Measurements from ENCODE around the gene PPP1R36. TPM values are rescaled to one million over a fixed set of nuclear protein-coding genes. Genes with fewer than 3 reads are reported as not detected.

Gene PPP1R36
- total and polyA plus RNA-seq, 2 of the 13 experiments (the other 11 are each of a cell fraction or from before 2014, with no cell fraction given) = 0.11 to 0.17 TPM

DNA sequence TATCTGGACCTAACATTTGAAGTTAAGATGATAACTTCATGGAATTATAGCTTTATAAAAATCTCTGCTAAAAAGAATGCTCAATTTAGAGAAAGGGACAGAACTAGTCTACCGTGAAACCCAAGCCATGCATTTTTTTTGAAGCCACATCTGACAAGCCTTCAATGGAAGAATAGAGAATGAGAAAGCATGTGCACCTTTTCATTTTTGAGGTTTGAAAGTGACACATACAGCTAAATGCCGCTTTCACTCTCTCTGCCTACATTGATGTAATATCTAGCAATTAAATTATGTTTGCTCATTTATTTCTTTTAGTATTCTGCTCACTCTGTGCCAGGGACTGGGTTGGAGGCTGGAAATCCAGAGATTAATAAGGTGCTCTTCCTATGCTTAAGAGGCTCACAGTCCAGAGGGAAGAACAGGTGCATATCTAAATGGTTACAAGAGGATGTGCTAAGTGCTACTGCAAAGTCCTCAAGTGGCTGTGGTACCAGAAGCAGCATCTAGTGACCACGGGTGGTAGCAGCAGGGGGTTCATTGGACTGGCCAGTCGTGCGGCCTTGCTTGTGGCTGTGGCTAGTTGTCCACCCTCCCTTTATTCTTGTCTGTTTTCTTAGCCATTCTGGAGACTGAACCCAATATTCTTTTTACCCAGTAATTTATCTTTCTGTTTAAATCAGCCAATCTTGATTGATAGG lies 60.4 kb downstream of the PPP1R36 start:
- BruUV-seq (replicated peaks) = no TSS peak
- CTCF ChIA-PET (ENCODE audit: low intra/inter-chr PET ratio, low total read pairs) = no interaction called here
- H3K9ac ChIP-seq (ENCODE audit: insufficient read depth, low read depth, low read length) = no peak overlapping the region
- no peak for FAIRE-seq
- TF ChIP-seq ZBTB26 (CRISPR knock-in tag; IDR thresholded peaks at IDR 0.05; ENCODE audit: borderline replicate concordance) (no peak), HDAC6 (IDR thresholded peaks at IDR 0.05; ENCODE audit: low read depth, low read length) (no peak), RFXANK (CRISPR knock-in tag; IDR thresholded peaks at IDR 0.05) (no peak), ZNF577 (CRISPR knock-in tag; IDR thresholded peaks at IDR 0.05; ENCODE audit: borderline replicate concordance, low read depth) (no peak), ZNF3 (CRISPR knock-in tag; IDR thresholded peaks at IDR 0.05) (no peak), NAIF1 (CRISPR knock-in tag; IDR thresholded peaks at IDR 0.05; ENCODE audit: borderline replicate concordance) (no peak), ZBTB8A (CRISPR knock-in tag; IDR thresholded peaks at IDR 0.05; ENCODE audit: borderline replicate concordance, low read depth) (no peak), HMGXB3 (CRISPR knock-in tag; IDR thresholded peaks at IDR 0.05; ENCODE audit: borderline replicate concordance) (no peak), GPBP1L1 (CRISPR knock-in tag; IDR thresholded peaks at IDR 0.05) (no peak), ZNF333 (CRISPR knock-in tag; IDR thresholded peaks at IDR 0.05; ENCODE audit: borderline replicate concordance) (no peak)
- TF ChIP-seq, protein P1, sequence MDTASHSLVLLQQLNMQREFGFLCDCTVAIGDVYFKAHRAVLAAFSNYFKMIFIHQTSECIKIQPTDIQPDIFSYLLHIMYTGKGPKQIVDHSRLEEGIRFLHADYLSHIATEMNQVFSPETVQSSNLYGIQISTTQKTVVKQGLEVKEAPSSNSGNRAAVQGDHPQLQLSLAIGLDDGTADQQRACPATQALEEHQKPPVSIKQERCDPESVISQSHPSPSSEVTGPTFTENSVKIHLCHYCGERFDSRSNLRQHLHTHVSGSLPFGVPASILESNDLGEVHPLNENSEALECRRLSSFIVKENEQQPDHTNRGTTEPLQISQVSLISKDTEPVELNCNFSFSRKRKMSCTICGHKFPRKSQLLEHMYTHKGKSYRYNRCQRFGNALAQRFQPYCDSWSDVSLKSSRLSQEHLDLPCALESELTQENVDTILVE (CRISPR knock-in tag; IDR thresholded peaks at IDR 0.05) = no peak
- TF ChIP-seq, protein P2, sequence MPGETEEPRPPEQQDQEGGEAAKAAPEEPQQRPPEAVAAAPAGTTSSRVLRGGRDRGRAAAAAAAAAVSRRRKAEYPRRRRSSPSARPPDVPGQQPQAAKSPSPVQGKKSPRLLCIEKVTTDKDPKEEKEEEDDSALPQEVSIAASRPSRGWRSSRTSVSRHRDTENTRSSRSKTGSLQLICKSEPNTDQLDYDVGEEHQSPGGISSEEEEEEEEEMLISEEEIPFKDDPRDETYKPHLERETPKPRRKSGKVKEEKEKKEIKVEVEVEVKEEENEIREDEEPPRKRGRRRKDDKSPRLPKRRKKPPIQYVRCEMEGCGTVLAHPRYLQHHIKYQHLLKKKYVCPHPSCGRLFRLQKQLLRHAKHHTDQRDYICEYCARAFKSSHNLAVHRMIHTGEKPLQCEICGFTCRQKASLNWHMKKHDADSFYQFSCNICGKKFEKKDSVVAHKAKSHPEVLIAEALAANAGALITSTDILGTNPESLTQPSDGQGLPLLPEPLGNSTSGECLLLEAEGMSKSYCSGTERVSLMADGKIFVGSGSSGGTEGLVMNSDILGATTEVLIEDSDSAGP (CRISPR knock-in tag; IDR thresholded peaks at IDR 0.05; ENCODE audit: borderline replicate concordance) = no peak
- no peak overlapping the region for H3K27ac ChIP-seq (ENCODE audit: extremely low read length, insufficient read depth, low read length)
- no peaks in the 10 kb centered on the region for H3K9me3 ChIP-seq (ENCODE audit: low read length)
- no peak overlapping the region for H3K4me2 ChIP-seq (ENCODE audit: low read depth, low read length)
- intact Hi-C loops (cut with micrococcal nuclease; ENCODE audit: unreplicated experiment) = no loop called here
- H3K4me1 ChIP-seq (ENCODE audit: insufficient read depth, low read length) = peaks cover 24% of the 10 kb centered on the region
- POLR2A ChIA-PET = no interaction called here
- H2AFZ ChIP-seq (ENCODE audit: low read length) = no peak overlapping the region
- H3K4me3 ChIP-seq (replicated peaks in 1 of 3; ENCODE audit: insufficient read depth in 1 of 3, low read depth in 2 of 3, low read length in 3 of 3) = no peak overlapping the region
- 47% methylated on average over 4 of the region's 5 CpGs for WGBS (ENCODE audit: low lambda C conversion rate)
- H4K20me1 ChIP-seq (ENCODE audit: insufficient read depth, low read length) = no peaks in the 10 kb centered on the region
- no peaks in the 10 kb centered on the region for H3K36me3 ChIP-seq (replicated peaks in 1 of 2; ENCODE audit: control insufficient read depth in 1 of 2, insufficient read depth in 2 of 2, low read length in 2 of 2)
- in situ Hi-C loops (cut with HindIII; ENCODE audit: extremely low pct_ligation_motif_present, low pct_unique_long_range_greater_than_20kb) = no loop called here
- 0 out of 5 replicates have a peak, but pooled peaks cover 0 to 3% of the 10 kb centered on the region in 2 experiments for H3K27me3 ChIP-seq (ENCODE audit: control insufficient read depth in 1 of 2, insufficient read depth in 2 of 2, low read length in 2 of 2)
- H3K79me2 ChIP-seq (ENCODE audit: insufficient read depth, low read length) = no peaks in the 10 kb centered on the region
- ATAC-seq = no peak
- no peak for DNase-seq (ENCODE audit: low spot score)

All from HepG2 (cell line).